HG02884 (cell line): ENCODE data around the gene SART3.
A peak's percentile ranks its signal among the peaks of the same experiment; 100 is the strongest.

Experiments used
- ATAC-seq: cut with Tn5 transposase; IDR thresholded peaks from one replicate; pipeline ENCODE4 v1.9.1; 2021; ENCODE audit warnings: mild to moderate bottlenecking, moderate library complexity; ENCODE audit not compliant: unreplicated experiment

SART3 gene

GRCh38 chr12:108530161-108530560 is 30.8 kb downstream of the SART3 start:
- no peak for ATAC-seq

- no peak for ATAC-seq
These were observed 33.8 kb downstream of the SART3 start for GRCh38 chr12:108527166-108527496.

GRCh38 chr12:108526482-108527165 is 34.3 kb downstream of the SART3 start:
- no peak for ATAC-seq

GRCh38 chr12:108525681-108526080 is 35.3 kb downstream of the SART3 start:
- ATAC-seq: no peak

- ATAC-seq: no peak
These were observed 37.6 kb downstream of the SART3 start for GRCh38 chr12:108523365-108523764.

GRCh38 chr12:108519558-108519957 is 41.4 kb downstream of the SART3 start:
- ATAC-seq: no peak

GRCh38 chr12:108518716-108519496 is 42.1 kb downstream of the SART3 start:
- ATAC-seq: no peak

GRCh38 chr12:108518101-108518715 is 42.8 kb downstream of the SART3 start:
- ATAC-seq: no peak

- ATAC-seq: no peak
These were observed 43.5 kb downstream of the SART3 start for GRCh38 chr12:108517288-108518100.

GRCh38 chr12:108516511-108517275 is 44.3 kb downstream of the SART3 start:
- no peak for ATAC-seq

- no peak for ATAC-seq
These were observed 45.1 kb downstream of the SART3 start for GRCh38 chr12:108515916-108516315.

- peak; percentile 79 for ATAC-seq
These were observed 45.8 kb downstream of the SART3 start, which contains the start of gene FICD for GRCh38 chr12:108514973-108515814. Gene FICD (plus strand): TSS chr12:108515277. CDS start chr12:108516973, 1,696 bp downstream.

- ATAC-seq: no peak
These were observed 46.5 kb downstream of the SART3 start for GRCh38 chr12:108514468-108514972.

- ATAC-seq: no peak
These were observed 49.1 kb downstream of the SART3 start for GRCh38 chr12:108511633-108512540.

GRCh38 chr12:108510836-108511235 is 50.1 kb downstream of the SART3 start:
- no peak for ATAC-seq

- ATAC-seq: no peak
These were observed 51.2 kb downstream of the SART3 start for GRCh38 chr12:108509806-108510205.

GRCh38 chr12:108507971-108508642 is 52.9 kb downstream of the SART3 start:
- no peak for ATAC-seq

GRCh38 chr12:108505129-108505528 is 55.8 kb downstream of the SART3 start:
- no peak for ATAC-seq
